Measurements from ENCODE around the gene ANKS1B. TPM values are rescaled to one million over a fixed set of nuclear protein-coding genes. Genes with fewer than 3 reads are reported as not detected.

The ANKS1B gene
- total RNA-seq, 4 donors from 2014 or later: 14.0 to 38.4 (median 28.6) TPM

DNA sequence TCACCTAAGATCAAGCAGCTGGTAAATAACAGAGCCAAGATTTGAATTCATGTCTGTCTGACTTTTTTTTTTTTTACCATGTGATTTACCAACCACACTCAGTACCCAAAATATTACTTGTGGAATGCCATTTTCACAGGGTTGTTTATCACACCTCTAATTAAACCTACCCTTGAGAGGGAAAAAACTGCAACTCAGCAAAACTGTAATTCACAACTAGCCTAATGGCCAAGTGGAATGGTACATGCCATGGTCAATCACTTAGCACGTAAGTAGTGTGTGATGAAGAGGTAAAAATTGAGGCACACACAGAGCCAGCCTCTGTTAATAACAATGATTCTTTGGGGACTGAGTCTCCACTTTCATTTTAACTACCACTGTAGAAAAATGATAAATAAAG lies 750.0 kb downstream of the ANKS1B start:
- no peak for DNase-seq (ENCODE audit: low spot score in 2 of 2)
- 95 to 96% methylated on average over 1 of the region's 1 CpG for WGBS, 2 donors
- Histone ChIP-seq H3K4me1 (no peaks in the 10 kb centered on the region), H3K27ac (no peak overlapping the region), H3K4me3 (no peak overlapping the region), H3K9me3 (no peaks in the 10 kb centered on the region), H3K36me3 (peaks cover 0 to 5% (median 0%) of the 10 kb centered on the region in 3 donors), H3K27me3 (no peaks in the 10 kb centered on the region)
- TF ChIP-seq POLR2A (IDR thresholded peaks at IDR 0.05) (no peak), EP300 (IDR thresholded peaks at IDR 0.05) (no peak)
- TF ChIP-seq, protein P1, sequence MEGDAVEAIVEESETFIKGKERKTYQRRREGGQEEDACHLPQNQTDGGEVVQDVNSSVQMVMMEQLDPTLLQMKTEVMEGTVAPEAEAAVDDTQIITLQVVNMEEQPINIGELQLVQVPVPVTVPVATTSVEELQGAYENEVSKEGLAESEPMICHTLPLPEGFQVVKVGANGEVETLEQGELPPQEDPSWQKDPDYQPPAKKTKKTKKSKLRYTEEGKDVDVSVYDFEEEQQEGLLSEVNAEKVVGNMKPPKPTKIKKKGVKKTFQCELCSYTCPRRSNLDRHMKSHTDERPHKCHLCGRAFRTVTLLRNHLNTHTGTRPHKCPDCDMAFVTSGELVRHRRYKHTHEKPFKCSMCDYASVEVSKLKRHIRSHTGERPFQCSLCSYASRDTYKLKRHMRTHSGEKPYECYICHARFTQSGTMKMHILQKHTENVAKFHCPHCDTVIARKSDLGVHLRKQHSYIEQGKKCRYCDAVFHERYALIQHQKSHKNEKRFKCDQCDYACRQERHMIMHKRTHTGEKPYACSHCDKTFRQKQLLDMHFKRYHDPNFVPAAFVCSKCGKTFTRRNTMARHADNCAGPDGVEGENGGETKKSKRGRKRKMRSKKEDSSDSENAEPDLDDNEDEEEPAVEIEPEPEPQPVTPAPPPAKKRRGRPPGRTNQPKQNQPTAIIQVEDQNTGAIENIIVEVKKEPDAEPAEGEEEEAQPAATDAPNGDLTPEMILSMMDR (IDR thresholded peaks at IDR 0.05): no peak

DNA sequence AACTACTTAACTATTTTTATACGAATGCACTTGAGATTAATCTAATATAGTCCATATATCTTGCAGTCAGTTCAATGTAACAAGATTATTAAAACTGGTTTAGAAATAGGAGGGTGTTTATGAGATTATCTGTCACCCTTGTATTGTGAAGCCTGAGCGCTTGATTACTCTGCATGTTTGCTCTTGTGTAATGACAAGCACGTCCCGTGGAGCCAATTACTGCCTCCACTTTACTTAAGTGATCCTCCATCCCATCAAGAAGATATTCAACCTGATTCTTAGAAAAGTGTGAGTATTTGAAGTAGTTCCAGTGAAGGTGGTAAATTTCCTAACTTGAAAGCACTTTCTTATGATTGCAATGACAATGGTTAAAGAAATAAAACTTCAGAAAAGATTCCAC lies 752.4 kb downstream of the ANKS1B start:
- Histone ChIP-seq H3K36me3 (no peaks in the 10 kb centered on the region), H3K9me3 (no peaks in the 10 kb centered on the region), H3K4me1 (no peaks in the 10 kb centered on the region), H3K27me3 (no peaks in the 10 kb centered on the region), H3K4me3 (no peak overlapping the region), H3K27ac (no peak overlapping the region)
- TF ChIP-seq, protein P1 (IDR thresholded peaks at IDR 0.05): no peak
- no peak for TF ChIP-seq POLR2A (IDR thresholded peaks at IDR 0.05)
- TF ChIP-seq EP300 (IDR thresholded peaks at IDR 0.05): no peak
- whole genome bisulfite sequencing, 2 donors: 74 to 86% methylated on average over 4 of the region's 4 CpGs
- DNase-seq (ENCODE audit: low spot score in 2 of 2): no peak

DNA sequence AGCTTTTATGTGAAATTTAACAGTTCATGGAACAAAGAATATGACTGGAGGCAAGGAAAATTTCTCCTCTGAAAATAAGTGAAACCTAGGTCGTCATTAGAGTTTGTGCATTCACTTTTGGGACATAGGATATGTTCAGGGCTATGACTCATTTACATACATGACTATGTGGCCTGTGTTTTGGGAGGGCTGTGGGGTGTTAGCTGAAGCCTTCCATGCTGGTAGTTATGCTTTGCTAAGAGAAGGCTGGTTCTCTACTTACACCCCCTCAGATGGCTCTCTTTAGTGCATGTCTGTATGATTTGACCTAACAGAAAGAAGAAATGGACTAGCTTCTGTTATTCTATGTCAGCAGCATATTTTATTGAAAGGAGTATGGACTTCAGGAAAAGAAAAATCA lies 753.7 kb downstream of the ANKS1B start:
- Histone ChIP-seq H3K27me3 (no peaks in the 10 kb centered on the region), H3K27ac (no peak overlapping the region), H3K4me3 (no peak overlapping the region), H3K9me3 (no peaks in the 10 kb centered on the region), H3K36me3 (no peaks in the 10 kb centered on the region), H3K4me1 (no peaks in the 10 kb centered on the region)
- TF ChIP-seq, protein P1 (IDR thresholded peaks at IDR 0.05): no peak
- no peak for TF ChIP-seq EP300 (IDR thresholded peaks at IDR 0.05)
- no peak for TF ChIP-seq POLR2A (IDR thresholded peaks at IDR 0.05)
- no peak for DNase-seq (ENCODE audit: low spot score in 2 of 2)
- WGBS, 2 donors: 43 to 47% methylated on average over 1 of the region's 1 CpG

- H3K4me3 ChIP-seq: no peak overlapping the region
- H3K4me1 ChIP-seq: no peaks in the 10 kb centered on the region
- H3K36me3 ChIP-seq: no peaks in the 10 kb centered on the region
- H3K27ac ChIP-seq: no peak overlapping the region
- 74 to 79% methylated on average over 5 of the region's 5 CpGs for WGBS, 2 donors
- no peaks in the 10 kb centered on the region for H3K27me3 ChIP-seq
- H3K9me3 ChIP-seq: no peaks in the 10 kb centered on the region
- no peak for TF ChIP-seq POLR2A (IDR thresholded peaks at IDR 0.05)
- TF ChIP-seq, protein P1 (IDR thresholded peaks at IDR 0.05): no peak
- TF ChIP-seq EP300 (IDR thresholded peaks at IDR 0.05): no peak
- DNase-seq (ENCODE audit: low spot score in 2 of 2): no peak
Observed at GRCh38 chr12:99224237-99224636, 760.5 kb downstream of the ANKS1B start.

DNA sequence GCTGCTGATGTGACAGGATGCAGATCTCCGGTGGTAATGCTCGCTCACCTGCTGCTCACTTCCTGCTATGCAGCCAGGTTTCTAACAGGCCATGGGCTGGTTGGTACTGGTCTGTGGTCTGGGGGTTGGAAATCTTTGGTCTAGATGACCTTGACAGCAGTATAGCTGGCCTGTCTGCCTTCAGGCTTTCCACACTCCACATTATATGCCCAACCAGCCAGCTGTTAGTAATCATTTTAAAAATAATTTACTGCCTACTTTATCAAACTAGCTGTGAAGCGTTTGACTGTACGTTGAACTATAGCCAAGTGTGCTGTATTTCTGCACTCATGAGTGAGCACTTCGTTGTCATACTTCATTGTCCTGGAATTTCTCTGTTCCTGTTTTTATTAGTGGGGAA lies 761.2 kb downstream of the ANKS1B start:
- H3K36me3 ChIP-seq: no peaks in the 10 kb centered on the region
- H3K27me3 ChIP-seq: no peaks in the 10 kb centered on the region
- H3K4me3 ChIP-seq: no peak overlapping the region
- no peaks in the 10 kb centered on the region for H3K4me1 ChIP-seq
- H3K9me3 ChIP-seq: no peaks in the 10 kb centered on the region
- no peak overlapping the region for H3K27ac ChIP-seq
- TF ChIP-seq EP300 (IDR thresholded peaks at IDR 0.05) (no peak), POLR2A (IDR thresholded peaks at IDR 0.05) (no peak)
- TF ChIP-seq, protein P1 (IDR thresholded peaks at IDR 0.05): no peak
- DNase-seq (ENCODE audit: low spot score in 2 of 2): no peak
- 54% methylated on average over 5 of the region's 5 CpGs for WGBS, 2 donors
